DMS153 (cell line): ENCODE measurements around the gene C1QL2.

ENCODE experiments used
- DNase-seq: peaks from one replicate; lab custom pipeline; 2025; lab: John Stamatoyannopoulos, UW

Gene C1QL2

GRCh38 chr2:119158563-119159347 is at the start of gene C1QL2:
C1QL2 (minus strand) TSS chr2:119158751; CDS start chr2:119158269, 482 bp downstream.
- no peak for DNase-seq

GRCh38 chr2:119207447-119207846 is 48.9 kb upstream of the C1QL2 start:
- DNase-seq: no peak

DNA sequence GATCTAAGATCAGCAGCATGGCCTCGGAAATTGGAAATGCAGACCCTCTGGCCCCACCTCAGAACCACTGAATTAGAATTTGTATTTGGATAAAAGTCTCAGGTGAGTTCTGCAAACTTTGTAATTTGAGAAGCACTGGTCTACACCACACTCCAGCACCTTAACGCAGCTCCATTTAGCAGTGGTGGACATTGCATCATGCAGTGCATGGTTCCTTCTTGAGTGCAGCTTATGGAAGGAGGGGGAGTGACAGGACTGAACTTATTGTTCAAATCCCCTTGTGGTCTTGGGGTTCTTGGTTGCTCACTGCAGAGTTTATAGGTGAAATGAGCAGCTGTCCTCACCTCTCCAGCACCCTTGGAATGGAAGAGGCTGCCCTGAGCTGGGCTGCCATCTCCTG is 47.6 kb upstream of the C1QL2 start:
- DNase-seq: no peak

DNA sequence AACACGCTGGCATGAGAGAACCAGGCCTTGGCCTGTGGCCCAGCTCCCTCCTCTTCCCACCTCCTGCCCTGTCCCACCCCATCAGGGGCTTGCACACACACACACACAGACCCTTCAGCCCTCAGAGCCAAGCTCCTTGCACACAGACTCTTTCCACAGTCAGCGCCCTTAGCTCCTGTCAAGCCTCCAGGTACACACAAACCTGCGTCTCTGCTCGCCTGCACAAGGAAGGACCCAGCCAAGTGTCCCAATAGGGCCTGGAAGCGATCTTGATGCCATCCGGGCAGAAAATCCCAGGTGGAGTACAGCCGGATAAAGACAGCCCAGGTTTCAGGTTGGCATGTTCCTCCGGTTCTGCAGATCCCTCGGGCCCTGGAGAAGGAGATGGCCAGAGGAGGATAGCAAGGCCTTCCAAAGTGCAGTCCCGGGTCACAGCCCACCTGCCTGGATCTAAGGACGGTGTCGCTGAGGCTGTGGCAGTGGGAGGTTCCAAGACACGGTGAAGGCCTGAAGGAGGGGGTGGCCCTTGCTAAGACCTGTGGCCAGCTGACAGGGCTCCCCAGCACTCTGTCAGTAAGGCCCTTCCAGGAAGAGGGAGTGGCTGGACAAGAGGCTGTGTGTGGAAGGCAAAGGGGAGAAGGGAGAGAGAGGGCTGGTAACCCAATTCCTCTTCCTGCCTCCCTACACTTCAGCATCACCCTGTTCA is 46.6 kb upstream of the C1QL2 start:
- DNase-seq: no peak

DNA sequence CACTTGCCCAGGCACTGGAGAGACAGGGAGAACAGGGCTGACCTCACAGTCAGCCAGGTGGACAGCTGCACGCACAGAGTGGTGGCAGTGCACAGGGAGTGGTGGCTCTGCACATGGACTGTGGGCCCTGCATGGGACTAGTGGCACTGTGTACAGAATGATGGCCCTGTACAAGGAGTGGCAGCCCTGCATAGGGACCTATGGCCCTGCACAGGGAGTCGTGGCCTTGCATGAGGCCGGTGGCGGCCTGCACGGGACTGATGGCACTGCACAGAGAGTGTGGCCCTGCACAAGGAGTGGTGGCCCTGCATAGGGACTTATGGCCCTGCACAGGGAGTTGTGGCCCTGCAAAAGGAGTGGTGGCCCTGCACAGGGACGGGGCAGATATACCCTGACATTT is 46.0 kb upstream of the C1QL2 start:
- no peak for DNase-seq

DNA sequence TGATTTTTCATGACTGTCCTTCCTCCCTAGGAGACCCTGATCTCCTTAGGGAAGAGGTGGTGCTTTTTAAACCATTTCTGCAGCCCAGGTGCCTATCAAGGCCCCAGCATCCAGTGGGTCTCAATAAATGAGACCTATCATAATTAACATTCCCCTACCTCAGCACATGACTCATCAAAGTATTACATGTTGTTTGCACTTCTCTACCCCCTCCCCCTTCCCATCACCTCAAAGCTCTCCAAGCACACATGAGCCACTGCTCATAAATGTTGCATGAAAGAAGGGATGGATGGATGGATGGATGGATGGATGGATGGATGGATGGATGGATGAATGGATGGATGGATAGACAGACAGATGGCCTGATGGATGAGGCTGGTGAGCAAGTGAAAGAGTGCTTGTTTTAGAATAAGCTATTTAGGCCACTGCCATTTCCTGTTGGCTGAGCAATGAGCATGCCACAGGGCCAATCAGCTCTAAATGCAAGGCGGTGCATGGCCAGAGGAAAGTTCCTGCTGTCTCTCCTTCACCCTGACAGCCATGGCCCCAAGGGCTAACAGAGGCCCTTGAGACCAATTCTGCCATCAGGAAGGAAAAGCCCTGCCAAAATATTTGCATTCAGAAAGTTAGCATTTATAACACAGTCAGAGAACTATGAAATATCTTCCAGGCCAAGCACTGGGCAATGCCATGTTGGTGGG is 44.2 kb upstream of the C1QL2 start:
- DNase-seq: no peak

- DNase-seq: no peak
Measured at GRCh38 chr2:119201815-119202214, 43.3 kb upstream of the C1QL2 start.

GRCh38 chr2:119198240-119198840 is 39.8 kb upstream of the C1QL2 start:
- no peak for DNase-seq

GRCh38 chr2:119197529-119198239 is 39.1 kb upstream of the C1QL2 start:
- no peak for DNase-seq

DNA sequence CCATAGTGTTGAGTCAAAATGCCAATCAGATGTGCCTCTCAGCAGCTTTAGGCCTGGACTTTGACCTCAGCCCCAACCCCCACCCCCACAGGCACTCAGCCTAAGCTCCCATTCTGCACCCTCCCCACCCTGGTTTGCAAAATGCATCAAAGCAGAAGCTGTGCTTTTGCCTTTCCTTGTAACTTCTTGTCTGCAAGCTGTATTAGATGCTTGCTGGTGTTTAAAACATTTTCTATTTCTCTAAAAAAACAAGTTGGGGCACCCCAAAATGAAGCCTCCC is 38.5 kb upstream of the C1QL2 start:
- DNase-seq: no peak

GRCh38 chr2:119196301-119197125 is 38.0 kb upstream of the C1QL2 start:
- DNase-seq: no peak

- DNase-seq: no peak
Measured at GRCh38 chr2:119195887-119196286, 37.3 kb upstream of the C1QL2 start.

- DNase-seq: no peak
Measured at GRCh38 chr2:119195001-119195400, 36.5 kb upstream of the C1QL2 start.

DNA sequence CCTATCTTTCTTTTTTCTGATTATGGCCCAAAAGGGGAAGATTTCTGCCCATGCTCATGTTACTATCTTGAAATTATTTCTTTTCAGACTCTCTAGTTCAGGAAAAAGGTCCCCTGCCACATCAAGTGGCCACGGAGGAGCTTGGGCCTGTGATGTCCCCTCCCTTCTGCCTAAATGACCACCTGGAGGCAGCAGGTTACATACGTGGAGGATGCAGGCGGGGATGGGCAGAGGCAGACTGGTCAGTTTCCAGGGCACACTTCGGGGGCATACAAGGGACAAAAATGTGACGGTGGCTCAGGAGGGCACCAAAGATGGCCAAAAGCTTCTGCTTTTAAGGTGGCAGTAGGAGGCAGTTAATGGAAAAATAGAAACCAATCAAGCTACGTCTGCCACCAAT is 34.3 kb upstream of the C1QL2 start:
- no peak for DNase-seq

GRCh38 chr2:119190321-119191111 is 32.0 kb upstream of the C1QL2 start:
- DNase-seq: no peak

DNA sequence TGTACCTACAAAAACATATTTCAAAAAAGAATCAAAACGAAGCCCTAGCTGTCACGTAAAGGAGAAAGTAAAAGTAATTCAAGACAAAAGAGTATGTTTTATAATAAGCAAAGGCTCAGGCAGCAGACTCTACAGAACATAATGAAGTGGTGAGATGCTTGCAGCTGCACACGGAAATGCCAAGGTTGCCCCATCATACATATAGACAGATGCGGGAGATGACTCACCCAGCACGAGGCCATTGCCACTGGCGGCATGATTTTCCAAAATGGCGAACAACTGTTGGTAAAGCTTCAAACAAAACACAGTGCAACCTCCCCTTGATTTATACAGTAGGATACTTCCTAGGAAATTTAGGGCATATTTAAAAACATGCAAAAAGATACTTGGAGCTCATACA is 26.0 kb upstream of the C1QL2 start:
- DNase-seq: no peak

DNA sequence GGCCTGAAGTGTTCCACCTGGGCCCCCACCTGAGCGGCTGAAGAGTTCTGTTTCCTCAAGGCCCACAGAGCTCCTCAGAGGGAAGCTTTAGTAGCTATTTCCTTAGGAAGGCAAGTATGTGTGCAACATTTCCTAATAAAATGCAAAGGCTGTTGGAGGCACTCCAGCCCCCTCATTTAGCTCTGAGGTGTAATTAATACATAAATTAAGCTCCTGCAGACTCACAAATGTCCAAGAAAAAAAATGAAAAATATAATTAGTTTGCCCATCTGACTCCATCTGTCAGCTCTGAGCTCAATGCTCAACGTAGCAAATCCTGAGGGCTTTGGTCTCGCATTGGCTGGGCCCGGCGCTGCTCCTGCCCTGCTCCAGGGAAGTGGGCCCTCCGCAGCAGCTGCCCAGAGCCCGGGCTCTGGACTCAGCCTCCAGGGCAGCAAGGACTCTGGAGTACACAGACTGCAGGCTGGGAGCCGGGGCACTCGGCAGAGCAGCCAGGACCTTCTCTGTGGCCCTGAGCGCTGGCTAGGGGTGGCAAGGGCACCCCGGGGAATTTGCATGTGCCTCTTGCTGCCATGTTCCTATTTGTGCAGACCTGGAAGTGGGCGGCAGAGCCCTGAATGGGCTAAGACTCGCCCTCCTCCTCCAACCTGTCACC is 23.4 kb upstream of the C1QL2 start:
- DNase-seq: no peak

- DNase-seq: no peak
Measured at GRCh38 chr2:119181391-119181790, 22.8 kb upstream of the C1QL2 start.

GRCh38 chr2:119180892-119181291 is 22.3 kb upstream of the C1QL2 start:
- DNase-seq: no peak

- no peak for DNase-seq
Measured at GRCh38 chr2:119179991-119180390, 21.4 kb upstream of the C1QL2 start.
